HG03575 (cell line): ENCODE data around the gene USP40.
"Not testable (repeated sequence)": the region's sequence is repeated elsewhere in the genome, so short reads cannot be mapped to it uniquely, and the experiment has no call there.

ENCODE experiments used
- ATAC-seq: cut with Tn5 transposase; IDR thresholded peaks from one replicate; pipeline ENCODE4 v1.9.1; 2021; ENCODE audit not compliant: unreplicated experiment, insufficient number of reproducible peaks, low FRiP score; ENCODE audit errors: extremely low read depth

The USP40 gene, protein sequence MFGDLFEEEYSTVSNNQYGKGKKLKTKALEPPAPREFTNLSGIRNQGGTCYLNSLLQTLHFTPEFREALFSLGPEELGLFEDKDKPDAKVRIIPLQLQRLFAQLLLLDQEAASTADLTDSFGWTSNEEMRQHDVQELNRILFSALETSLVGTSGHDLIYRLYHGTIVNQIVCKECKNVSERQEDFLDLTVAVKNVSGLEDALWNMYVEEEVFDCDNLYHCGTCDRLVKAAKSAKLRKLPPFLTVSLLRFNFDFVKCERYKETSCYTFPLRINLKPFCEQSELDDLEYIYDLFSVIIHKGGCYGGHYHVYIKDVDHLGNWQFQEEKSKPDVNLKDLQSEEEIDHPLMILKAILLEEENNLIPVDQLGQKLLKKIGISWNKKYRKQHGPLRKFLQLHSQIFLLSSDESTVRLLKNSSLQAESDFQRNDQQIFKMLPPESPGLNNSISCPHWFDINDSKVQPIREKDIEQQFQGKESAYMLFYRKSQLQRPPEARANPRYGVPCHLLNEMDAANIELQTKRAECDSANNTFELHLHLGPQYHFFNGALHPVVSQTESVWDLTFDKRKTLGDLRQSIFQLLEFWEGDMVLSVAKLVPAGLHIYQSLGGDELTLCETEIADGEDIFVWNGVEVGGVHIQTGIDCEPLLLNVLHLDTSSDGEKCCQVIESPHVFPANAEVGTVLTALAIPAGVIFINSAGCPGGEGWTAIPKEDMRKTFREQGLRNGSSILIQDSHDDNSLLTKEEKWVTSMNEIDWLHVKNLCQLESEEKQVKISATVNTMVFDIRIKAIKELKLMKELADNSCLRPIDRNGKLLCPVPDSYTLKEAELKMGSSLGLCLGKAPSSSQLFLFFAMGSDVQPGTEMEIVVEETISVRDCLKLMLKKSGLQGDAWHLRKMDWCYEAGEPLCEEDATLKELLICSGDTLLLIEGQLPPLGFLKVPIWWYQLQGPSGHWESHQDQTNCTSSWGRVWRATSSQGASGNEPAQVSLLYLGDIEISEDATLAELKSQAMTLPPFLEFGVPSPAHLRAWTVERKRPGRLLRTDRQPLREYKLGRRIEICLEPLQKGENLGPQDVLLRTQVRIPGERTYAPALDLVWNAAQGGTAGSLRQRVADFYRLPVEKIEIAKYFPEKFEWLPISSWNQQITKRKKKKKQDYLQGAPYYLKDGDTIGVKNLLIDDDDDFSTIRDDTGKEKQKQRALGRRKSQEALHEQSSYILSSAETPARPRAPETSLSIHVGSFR

GRCh38 chr2:233566141-233566956, at the start of gene USP40:
USP40 (minus strand) TSS chr2:233566782; CDS start chr2:233565554, 1,228 bp downstream.
- ATAC-seq, result no peak

DNA sequence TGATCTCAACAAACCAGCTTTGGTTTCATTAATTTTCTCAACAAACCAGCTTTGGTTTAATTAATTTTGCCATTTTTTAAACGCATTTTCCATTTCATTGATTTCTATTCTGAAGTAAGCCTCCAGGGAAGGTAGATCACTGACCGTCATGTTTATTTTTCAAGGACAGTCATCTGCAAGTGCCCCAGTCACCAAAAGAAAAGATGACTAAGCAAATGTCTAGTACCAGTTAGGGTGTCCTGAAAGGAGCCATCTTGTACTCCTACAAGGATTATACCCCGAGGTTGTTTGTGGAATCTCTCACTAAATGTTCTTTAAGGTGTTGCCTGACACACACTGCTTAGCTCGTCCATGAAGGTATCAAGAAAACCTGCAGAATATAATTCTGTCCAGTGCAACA, 44.7 kb upstream of the USP40 start:
- no peak for ATAC-seq

DNA sequence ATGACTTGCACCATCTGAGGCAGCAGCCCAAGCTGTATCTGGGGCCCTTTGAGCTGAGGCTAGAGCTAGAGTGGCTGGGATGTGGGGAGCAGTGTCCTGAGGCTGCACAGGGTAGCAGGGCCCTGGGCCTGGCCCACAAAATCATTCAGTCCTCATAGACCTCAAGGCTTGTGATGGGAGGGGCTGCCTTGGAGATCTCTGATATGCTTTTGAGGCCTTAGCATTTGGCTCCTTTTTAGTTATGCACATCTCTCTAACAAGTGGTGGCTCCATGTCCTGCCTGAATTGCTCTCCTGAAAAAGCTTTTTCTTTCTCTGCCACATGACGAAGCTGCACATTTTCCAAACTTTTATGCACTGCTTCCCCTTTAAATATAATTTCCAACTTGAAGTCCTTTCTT, 39.1 kb upstream of the USP40 start:
- ATAC-seq, result no peak

DNA sequence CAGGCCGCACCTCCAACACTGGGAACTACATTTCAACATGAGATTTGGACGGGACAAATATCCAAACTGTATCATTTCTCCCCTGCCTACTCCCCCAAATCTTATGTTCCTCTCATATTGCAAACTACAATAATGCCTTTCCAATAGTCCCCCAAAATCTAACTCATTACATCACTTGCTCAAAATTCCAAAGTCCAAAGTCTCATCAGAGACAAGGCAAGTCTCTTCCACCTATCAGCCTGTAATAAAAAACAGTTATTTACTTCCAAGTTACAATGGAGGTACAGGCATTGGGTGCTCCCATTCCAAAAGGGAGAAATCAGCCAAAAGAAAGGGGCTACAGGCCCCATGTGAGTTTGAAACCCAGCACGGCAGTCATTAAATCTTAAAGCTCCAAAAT, 38.2 kb upstream of the USP40 start:
- no peak for ATAC-seq

- no peak for ATAC-seq
These were observed 36.9 kb upstream of the USP40 start for GRCh38 chr2:233603520-233603919.

- no peak for ATAC-seq
These were observed 35.5 kb upstream of the USP40 start for GRCh38 chr2:233602076-233602475.

- no peak for ATAC-seq
These were observed 33.8 kb upstream of the USP40 start for GRCh38 chr2:233600386-233600785.

DNA sequence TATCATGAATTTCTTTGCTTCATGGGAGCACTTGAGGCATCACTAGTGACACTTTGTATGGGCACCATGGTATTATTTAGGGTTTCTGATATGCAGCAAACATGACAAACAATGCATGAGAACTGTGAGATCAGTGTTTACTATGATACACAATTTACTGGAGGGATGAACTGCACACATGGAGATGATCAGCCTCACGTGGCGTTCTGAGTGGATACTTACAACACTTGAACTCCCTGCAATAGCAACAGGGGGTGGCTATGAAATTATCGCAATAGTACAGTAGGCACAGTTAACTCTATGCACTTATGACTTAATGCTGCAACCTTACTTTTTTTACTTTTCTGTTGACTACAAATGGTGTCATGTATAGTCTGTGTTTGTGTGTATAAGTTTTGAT, 32.4 kb upstream of the USP40 start:
- no peak for ATAC-seq

GRCh38 chr2:233597522-233597921, 30.9 kb upstream of the USP40 start:
- no peak for ATAC-seq

DNA sequence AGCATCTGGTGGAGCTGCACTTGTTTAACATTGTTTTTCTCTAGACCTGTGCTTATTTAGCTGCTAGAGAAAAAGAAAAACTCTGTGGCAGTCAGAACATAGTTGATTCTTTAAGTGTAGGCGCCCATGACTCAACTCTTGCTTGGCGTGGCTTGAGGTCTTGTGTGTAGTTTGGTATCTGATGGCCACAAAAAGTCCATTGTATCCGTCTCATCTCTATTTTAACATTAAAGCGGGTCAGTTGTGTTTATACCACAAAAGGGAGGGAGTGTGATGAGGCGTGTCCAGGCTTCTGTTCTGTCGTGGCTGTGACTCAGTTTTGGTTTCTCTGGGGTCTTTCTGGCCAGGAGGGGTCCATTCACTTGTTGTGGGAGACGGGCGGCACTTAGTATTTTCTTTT, 26.6 kb upstream of the USP40 start:
- ATAC-seq, result no peak

GRCh38 chr2:233592706-233593105, 26.1 kb upstream of the USP40 start:
- ATAC-seq, result not testable (repeated sequence)

DNA sequence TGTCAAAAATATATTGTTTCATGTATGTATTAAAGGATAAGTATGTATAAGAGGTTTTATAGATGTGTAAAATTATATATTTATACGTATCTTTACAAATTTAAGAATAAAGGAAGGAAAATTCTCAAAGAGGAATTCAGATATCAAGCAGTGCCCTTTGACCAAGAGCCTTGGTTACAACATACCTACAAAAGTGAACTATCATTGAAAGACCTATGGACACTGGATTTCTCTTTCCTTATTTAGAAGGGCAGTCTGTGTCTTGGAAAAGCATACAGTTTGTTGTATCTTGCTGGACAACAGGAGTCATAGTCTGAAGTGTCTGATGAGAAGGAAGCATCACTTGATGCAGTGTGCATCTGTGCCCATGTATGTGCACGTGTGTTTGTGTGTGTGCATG, 21.8 kb upstream of the USP40 start:
- ATAC-seq, result no peak

GRCh38 chr2:233584210-233584609, 17.6 kb upstream of the USP40 start:
- ATAC-seq, result no peak

DNA sequence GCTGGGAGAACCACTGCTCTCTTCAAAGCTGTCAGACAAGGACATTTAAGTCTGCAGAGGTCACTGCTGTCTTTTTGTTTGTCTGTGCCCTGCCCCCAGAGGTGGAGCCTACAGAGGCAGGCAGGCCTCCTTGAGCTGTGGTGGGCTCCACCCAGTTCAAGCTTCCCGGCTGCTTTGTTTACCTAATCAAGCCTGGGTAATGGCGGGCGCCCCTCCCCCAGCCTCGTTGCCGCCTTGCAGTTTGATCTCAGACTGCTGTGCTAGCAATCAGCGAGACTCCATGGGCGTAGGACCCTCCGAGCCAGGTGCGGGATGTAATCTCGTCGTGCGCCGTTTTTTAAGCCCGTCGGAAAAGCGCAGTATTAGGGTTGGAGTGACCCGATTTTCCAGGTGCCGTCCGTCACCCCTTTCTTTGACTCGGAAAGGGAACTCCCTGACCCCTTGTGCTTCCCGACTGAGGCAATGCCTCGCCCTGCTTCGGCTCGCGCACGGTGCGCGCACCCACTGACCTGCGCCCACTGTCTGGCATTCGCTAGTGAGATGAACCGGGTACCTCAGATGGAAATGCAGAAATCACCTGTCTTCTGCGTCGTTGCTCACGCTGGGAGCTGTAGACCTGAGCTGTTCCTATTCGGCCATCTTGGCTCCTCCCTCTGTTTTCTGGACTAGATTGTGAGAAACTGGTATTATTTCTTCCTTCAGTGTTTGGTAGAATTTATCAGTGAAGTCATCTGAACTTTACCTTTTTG, 16.8 kb upstream of the USP40 start:
- ATAC-seq, result not testable (repeated sequence)

- not testable (repeated sequence) for ATAC-seq
These were observed 10.8 kb upstream of the USP40 start for GRCh38 chr2:233577341-233577740.

DNA sequence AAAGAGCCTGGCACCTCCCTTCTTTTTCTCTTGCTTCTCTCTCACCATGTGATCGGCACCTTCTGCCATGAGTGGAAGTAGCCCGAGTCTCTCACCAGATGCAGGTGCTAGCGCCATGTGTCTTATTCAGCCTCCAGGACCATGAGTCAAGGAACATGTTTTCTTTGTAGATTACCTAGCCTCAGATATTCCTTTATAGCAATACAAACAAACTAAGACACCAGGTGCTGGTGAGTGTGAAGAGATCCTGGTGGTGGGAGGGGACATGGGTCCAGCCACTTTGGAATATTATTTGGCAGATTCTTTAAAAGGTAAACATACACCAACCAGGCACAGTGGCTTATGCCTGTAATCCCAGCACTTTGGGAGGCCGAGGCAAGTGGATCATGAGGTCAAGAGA, 5.9 kb upstream of the USP40 start:
- no peak for ATAC-seq

- ATAC-seq, result no peak
These were observed 4.9 kb upstream of the USP40 start for GRCh38 chr2:233571462-233571861.

DNA sequence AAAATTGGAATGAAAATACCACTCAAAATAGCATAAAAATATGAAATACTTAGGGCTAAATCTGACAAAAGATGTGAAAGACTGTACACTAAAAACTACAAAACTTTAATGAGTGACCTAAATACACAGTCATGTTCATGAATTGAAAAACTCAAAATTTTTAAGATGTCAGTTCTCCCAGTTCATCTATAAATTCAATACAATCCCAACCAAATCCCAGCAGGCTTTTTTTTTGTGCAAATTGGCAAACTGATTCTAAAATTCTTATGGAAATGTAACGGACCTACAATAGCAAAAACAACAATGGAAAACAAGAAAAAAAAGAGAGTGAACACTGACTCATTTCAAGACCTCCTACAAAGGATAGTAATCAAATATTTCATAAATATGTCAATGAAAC, 4.4 kb upstream of the USP40 start:
- no peak for ATAC-seq
